ENCODE results near the gene HMGN1. TPM values are rescaled to one million over a fixed set of nuclear protein-coding genes. Genes with fewer than 3 reads are reported as not detected.

HMGN1 gene
- total and polyA plus RNA-seq, 12 donors: 86.5 to 254 (median 130) TPM

- peaks cover 0 to 36% of the 10 kb centered on the region in 2 donors for H3K36me3 ChIP-seq (replicated peaks in 1 of 2)
- no peak for DNase-seq
These were observed 7.5 kb downstream of the HMGN1 start for GRCh38 chr21:39341249-39341923.

GRCh38 chr21:39340687-39341086 lies 8.2 kb downstream of the HMGN1 start:
- TF ChIP-seq CTCF (IDR thresholded peaks at IDR 0.05): no peak
- no peak for TF ChIP-seq POLR2A (IDR thresholded peaks at IDR 0.05)
- H3K27ac ChIP-seq: no peak overlapping the region
- H3K4me1 ChIP-seq (replicated peaks in 1 of 2): peaks cover 0 to under 1% of the 10 kb centered on the region in 2 donors
- no peaks in the 10 kb centered on the region for H3K9me3 ChIP-seq (replicated peaks in 1 of 3)
- 91 to 97% (median 93%) methylated on average over 6 of the region's 6 CpGs for WGBS, 4 donors
- H3K4me3 ChIP-seq: no peak overlapping the region
- DNase-seq: no peak
- intact Hi-C loops (cut with DNase I): no loop called here
- no peaks in the 10 kb centered on the region for H3K27me3 ChIP-seq
- peaks cover 0 to 30% of the 10 kb centered on the region in 2 donors for H3K36me3 ChIP-seq (replicated peaks in 1 of 2)

More at GRCh38 chr21:39341249-39341923, 7.5 kb downstream of the HMGN1 start:
- intact Hi-C loops (cut with DNase I): no loop called here
- no peaks in the 10 kb centered on the region for H3K27me3 ChIP-seq
- peaks cover 0 to 7% of the 10 kb centered on the region in 2 donors for H3K4me1 ChIP-seq (replicated peaks in 1 of 2)
- TF ChIP-seq POLR2A (IDR thresholded peaks at IDR 0.05) (no peak), CTCF (IDR thresholded peaks at IDR 0.05) (no peak)
- H3K4me3 ChIP-seq: no peak overlapping the region
- no peaks in the 10 kb centered on the region for H3K9me3 ChIP-seq (replicated peaks in 1 of 3)
- no peak overlapping the region for H3K27ac ChIP-seq
- 96 to 98% (median 97%) methylated on average over 6 of the region's 6 CpGs for WGBS, 4 donors

GRCh38 chr21:39339231-39339630 lies 9.7 kb downstream of the HMGN1 start:
- Histone ChIP-seq H3K27ac (no peak overlapping the region), H3K4me3 (no peak overlapping the region), H3K36me3 (replicated peaks in 1 of 2) (peaks cover 0 to 23% of the 10 kb centered on the region in 2 donors), H3K4me1 (replicated peaks in 1 of 2) (no peaks in the 10 kb centered on the region), H3K27me3 (no peaks in the 10 kb centered on the region), H3K9me3 (replicated peaks in 1 of 3) (no peaks in the 10 kb centered on the region)
- 81 to 92% (median 90%) methylated on average over 2 of the region's 2 CpGs for WGBS, 4 donors
- TF ChIP-seq CTCF (IDR thresholded peaks at IDR 0.05) (no peak), POLR2A (IDR thresholded peaks at IDR 0.05) (no peak)
- DNase-seq: no peak
- intact Hi-C loops (cut with DNase I): no loop called here

GRCh38 chr21:39336457-39337008 lies 12.4 kb downstream of the HMGN1 start:
- intact Hi-C loops (cut with DNase I): no loop called here
- Histone ChIP-seq H3K9me3 (replicated peaks in 1 of 3) (no peaks in the 10 kb centered on the region), H3K27me3 (no peaks in the 10 kb centered on the region), H3K27ac (no peak overlapping the region), H3K4me1 (replicated peaks in 1 of 2) (peaks cover 0 to 7% of the 10 kb centered on the region in 2 donors), H3K36me3 (replicated peaks in 1 of 2) (peaks cover 0 to 7% of the 10 kb centered on the region in 2 donors), H3K4me3 (no peak overlapping the region)
- no peak for DNase-seq
- TF ChIP-seq POLR2A (IDR thresholded peaks at IDR 0.05): no peak
- no peak for TF ChIP-seq CTCF (IDR thresholded peaks at IDR 0.05)
- WGBS, 4 donors: 84 to 87% (median 85%) methylated on average over 13 of the region's 13 CpGs

Measured in adrenal gland (tissue), 12 donors.